HepG2 (cell line): ENCODE measurements around the gene TMSB15B.
"Not testable (repeated sequence)": the region's sequence is repeated elsewhere in the genome, so short reads cannot be mapped to it uniquely, and the experiment has no call there.

ENCODE experiments used
- MAFK ChIP-seq, 2 experiments: IDR thresholded peaks in 1 of 2; conservative IDR thresholded peaks in 1 of 2; 2 replicates each; pipeline ENCODE4 v1.6.1; 2011; ENCODE audit warnings: improper control_type of control experiment in 2 of 2, low read length in 2 of 2
- NR0B2 ChIP-seq: sonication (generic); formaldehyde crosslinking; IDR thresholded peaks from 2 replicates; pipeline ENCODE4 v1.4.0; 2020; ENCODE audit warnings: mild to moderate bottlenecking, missing genetic modification reagents

DNA sequence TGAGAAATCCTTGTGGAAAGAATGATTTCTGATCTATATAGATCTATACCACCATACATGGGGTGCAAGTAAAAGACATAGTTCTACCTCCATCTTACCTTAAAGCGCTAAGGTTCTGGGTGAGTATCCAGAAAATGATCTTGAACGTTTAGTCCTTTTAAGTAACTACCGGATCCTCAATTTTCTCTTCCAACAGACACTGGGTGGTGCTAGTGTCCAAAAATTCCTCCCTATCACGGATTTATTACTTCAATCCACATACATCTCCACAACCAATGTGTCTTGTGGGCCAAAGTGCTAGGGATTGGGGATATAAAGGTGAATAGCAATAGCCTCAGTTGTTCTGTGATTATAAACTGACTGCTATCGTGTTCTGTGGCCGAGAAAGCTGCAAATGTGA, 1.8 kb upstream of the TMSB15B start:
- not testable (repeated sequence) for TF ChIP-seq MAFK (conservative IDR thresholded peaks at IDR 0.05 in 1 of 2, IDR thresholded peaks at IDR 0.05 in 1 of 2; ENCODE audit: low read length in 2 of 2); NR0B2
